CD4-positive, alpha-beta T cell (primary cell): Measurements from ENCODE around the gene CABYR. TPM values are rescaled to one million over a fixed set of nuclear protein-coding genes. Genes with fewer than 3 reads are reported as not detected.

ENCODE experiments used
- ATAC-seq: fragments of 200-7000 bp; cut with Tn5 transposase; one replicate; pipeline ENCODE4 v1.10.0; 2022; ENCODE audit warnings: mild to moderate bottlenecking; ENCODE audit not compliant: poor library complexity
- CTCF ChIA-PET: fragments of 350-600 bp; sonication (Branson Sonifier 250); formaldehyde crosslinking; loops from one replicate; lab custom pipeline; 2021; ENCODE audit warnings: antibody characterized with exemption, inconsistent platforms; lab: Charles Lee
- POLR2A ChIA-PET: fragments of 350-600 bp; sonication (Branson Sonifier 250); formaldehyde crosslinking; loops from one replicate; lab custom pipeline; 2021; ENCODE audit warnings: antibody characterized with exemption, inconsistent platforms; lab: Charles Lee
- DNase-seq, 14 experiments: peaks; one replicate each; pipeline ENCODE4 v3.0.0-alpha.2; 2013 to 2020; ENCODE audit warnings: mixed read lengths in 2 of 14
- H3K27ac ChIP-seq, 2 donors: one replicate each; pipeline versions ENCODE4 v1.5.1 to v1.7.0; 2013; ENCODE audit warnings: low read length in 2 of 2, low read depth in 1 of 2, mild to moderate bottlenecking in 1 of 2
- H3K27me3 ChIP-seq, 2 experiments: 1 replicate in 1 of 2; 2 replicates in 1 of 2; pipeline versions ENCODE4 v1.6.1 to v1.7.0; 2013; ENCODE audit warnings: low read length in 2 of 2, control low read depth in 1 of 2, mild to moderate bottlenecking in 1 of 2, moderate library complexity in 1 of 2; ENCODE audit not compliant: insufficient read depth in 2 of 2, control insufficient read depth in 1 of 2
- H3K36me3 ChIP-seq: one replicate; pipeline ENCODE4 v1.6.1; 2013; ENCODE audit warnings: low read length, control low read depth; ENCODE audit not compliant: insufficient read depth
- H3K4me1 ChIP-seq: one replicate; pipeline ENCODE4 v1.6.1; 2013; ENCODE audit warnings: low read length, control low read depth; ENCODE audit not compliant: insufficient read depth
- H3K4me3 ChIP-seq: one replicate; pipeline ENCODE4 v1.5.1; 2013; ENCODE audit warnings: mild to moderate bottlenecking, low read length, moderate library complexity
- H3K9me3 ChIP-seq, 2 experiments: 1 replicate in 1 of 2; 2 replicates in 1 of 2; pipeline versions ENCODE4 v1.6.1 to v1.7.0; 2013; ENCODE audit warnings: low read length in 2 of 2, mild to moderate bottlenecking in 2 of 2, control low read depth in 1 of 2, moderate library complexity in 1 of 2; ENCODE audit not compliant: control insufficient read depth in 1 of 2, insufficient read depth in 1 of 2
- H3K27ac Mint-ChIP-seq: one replicate; pipeline ENCODE4 v1.8.0; 2020; ENCODE audit warnings: mixed read lengths
- H3K27me3 Mint-ChIP-seq: one replicate; pipeline ENCODE4 v1.8.0; 2021; ENCODE audit warnings: mixed read lengths
- H3K36me3 Mint-ChIP-seq: one replicate; pipeline ENCODE4 v1.8.0; 2021; ENCODE audit warnings: low read depth, mixed read lengths
- H3K4me1 Mint-ChIP-seq: one replicate; pipeline ENCODE4 v1.8.0; 2021; ENCODE audit warnings: low read depth, mixed read lengths
- H3K4me3 Mint-ChIP-seq: one replicate; pipeline ENCODE4 v1.8.0; 2020; ENCODE audit warnings: mild to moderate bottlenecking, mixed read lengths
- H3K9me3 Mint-ChIP-seq: one replicate; pipeline ENCODE4 v1.8.0; 2020; ENCODE audit warnings: mixed read lengths
- intact Hi-C, 2 experiments: fragments of 100-400 bp; cut with DNase I in 1 of 2; cut with micrococcal nuclease in 1 of 2; formaldehyde crosslinking; loops; one replicate each; pipeline versions ENCODE4 v1.15.1 to v1.9.0; 2023 to 2025; cut with DNase I, micrococcal nuclease
- total RNA-seq, 174 experiments: library from RNA in 2 of 174; stranded (reverse) in 2 of 174; gene quantifications; one replicate each; pipeline ENCODE4 v1.2.3 and lab custom pipeline; 2021 to 2026
- TF ChIP-seq, protein P1 (sequence below): fragments of 200-600 bp; IDR thresholded peaks from one replicate; pipeline ENCODE4 v1.8.0; 2022; ENCODE audit warnings: antibody characterized with exemption, mild to moderate bottlenecking

Gene CABYR
- total RNA-seq, 2 experiments from 2014 or later = 0.75 to 0.85 TPM

DNA sequence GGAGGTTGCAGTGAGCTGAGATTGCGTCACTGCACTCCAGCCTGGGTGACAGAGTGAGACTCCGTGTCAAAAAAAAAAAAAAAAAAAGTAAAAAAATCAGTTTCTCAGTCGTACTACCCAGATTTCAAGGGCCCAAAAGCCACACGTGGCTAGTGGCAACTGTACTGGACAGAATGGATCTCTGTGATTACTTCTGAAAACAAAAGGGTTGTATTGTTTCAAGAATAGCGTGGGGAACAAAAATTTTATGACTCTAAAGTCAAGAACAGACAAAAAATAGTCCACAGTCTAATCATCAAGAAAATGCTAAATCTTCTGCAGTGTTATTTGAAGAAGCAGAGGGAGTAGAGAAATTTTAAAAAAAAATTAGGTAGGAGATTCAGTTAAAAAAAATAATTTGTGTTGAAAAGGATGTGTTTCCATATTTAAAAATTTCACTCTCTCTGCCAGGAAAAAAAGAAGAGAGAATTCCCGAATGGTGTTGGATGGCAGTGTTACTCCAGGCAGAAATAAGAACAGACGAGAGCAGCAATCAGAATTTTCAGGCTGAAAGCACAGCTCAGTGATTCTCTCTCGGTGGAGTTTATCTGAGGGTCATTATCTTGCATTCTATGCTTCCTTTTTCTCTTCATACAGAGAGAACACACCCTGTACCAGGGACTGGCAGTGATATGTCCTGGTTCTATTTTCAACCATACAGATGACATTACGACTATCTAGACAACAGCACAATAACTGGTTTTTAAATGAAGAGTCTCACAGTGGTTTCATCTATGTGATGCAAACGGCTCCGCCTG lies 61.8 kb downstream of the CABYR start:
- no peaks in the 10 kb centered on the region for H3K36me3 ChIP-seq
- ChIA-PET POLR2A (no interaction called here), CTCF (no interaction called here)
- no peak overlapping the region for H3K4me3 ChIP-seq
- no peaks in the 10 kb centered on the region for H3K9me3 Mint-ChIP-seq
- H3K9me3 ChIP-seq = no peaks in the 10 kb centered on the region
- H3K4me1 Mint-ChIP-seq = no peaks in the 10 kb centered on the region
- no peaks in the 10 kb centered on the region for H3K4me1 ChIP-seq
- no peaks in the 10 kb centered on the region for H3K27me3 ChIP-seq
- TF ChIP-seq, protein P1, sequence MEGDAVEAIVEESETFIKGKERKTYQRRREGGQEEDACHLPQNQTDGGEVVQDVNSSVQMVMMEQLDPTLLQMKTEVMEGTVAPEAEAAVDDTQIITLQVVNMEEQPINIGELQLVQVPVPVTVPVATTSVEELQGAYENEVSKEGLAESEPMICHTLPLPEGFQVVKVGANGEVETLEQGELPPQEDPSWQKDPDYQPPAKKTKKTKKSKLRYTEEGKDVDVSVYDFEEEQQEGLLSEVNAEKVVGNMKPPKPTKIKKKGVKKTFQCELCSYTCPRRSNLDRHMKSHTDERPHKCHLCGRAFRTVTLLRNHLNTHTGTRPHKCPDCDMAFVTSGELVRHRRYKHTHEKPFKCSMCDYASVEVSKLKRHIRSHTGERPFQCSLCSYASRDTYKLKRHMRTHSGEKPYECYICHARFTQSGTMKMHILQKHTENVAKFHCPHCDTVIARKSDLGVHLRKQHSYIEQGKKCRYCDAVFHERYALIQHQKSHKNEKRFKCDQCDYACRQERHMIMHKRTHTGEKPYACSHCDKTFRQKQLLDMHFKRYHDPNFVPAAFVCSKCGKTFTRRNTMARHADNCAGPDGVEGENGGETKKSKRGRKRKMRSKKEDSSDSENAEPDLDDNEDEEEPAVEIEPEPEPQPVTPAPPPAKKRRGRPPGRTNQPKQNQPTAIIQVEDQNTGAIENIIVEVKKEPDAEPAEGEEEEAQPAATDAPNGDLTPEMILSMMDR = no peak
- ATAC-seq = no peak
- H3K27ac ChIP-seq = no peak overlapping the region
- intact Hi-C loops = no loop called here
- H3K36me3 Mint-ChIP-seq = no peaks in the 10 kb centered on the region
- no peak for DNase-seq
- no peak overlapping the region for H3K4me3 Mint-ChIP-seq
- H3K27me3 Mint-ChIP-seq = no peaks in the 10 kb centered on the region
- H3K27ac Mint-ChIP-seq = no peak overlapping the region

DNA sequence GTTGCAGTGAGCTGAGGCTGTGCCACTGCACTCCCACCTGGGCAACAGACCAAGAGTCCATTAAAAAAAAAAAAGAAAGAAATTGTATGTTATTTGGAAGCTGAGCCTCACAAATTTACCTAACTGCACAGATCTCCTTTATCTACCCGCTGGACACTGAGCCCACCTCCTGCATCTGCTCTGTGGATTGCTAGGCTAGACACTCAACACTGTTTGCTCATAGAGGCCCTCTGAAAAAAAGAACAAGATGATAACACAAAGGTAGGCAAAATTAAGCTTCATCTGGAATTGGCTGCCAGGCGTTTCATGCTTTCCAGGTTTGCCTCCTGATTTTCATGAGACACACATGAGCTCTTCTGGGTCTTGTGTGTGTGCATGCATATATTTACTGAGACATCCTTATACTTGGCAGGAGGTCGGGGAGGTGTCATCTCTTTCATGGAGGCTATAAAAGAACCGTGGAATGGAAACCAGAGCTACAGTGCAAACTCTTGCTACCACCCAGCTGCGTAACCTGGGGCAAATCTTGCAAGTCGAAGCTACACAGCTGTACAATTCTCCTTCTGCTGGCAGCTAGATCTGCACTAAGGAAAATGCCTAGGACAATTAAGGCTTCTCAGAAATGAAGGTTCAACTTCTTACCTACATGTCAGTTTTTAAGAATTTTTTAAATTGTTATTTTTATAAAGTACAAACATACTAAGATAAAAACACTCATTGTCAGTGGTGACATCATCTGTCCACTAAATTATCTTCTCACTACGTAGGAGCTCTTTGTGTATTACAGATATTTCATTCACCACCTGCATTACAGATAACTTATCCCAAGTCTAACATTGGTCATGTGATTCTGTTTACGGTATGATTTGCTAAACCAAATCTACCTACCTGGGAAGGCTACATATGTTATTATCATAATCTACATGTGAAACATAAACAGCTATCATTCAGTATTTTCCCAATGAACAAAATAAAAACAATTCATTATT lies 63.1 kb downstream of the CABYR start:
- Histone ChIP-seq H3K9me3 (no peaks in the 10 kb centered on the region), H3K36me3 (no peaks in the 10 kb centered on the region), H3K4me3 (no peak overlapping the region), H3K4me1 (no peaks in the 10 kb centered on the region), H3K27me3 (no peaks in the 10 kb centered on the region), H3K27ac (no peak overlapping the region)
- ATAC-seq (no peak), DNase-seq (no peak)
- H3K27me3 Mint-ChIP-seq = no peaks in the 10 kb centered on the region
- no peaks in the 10 kb centered on the region for H3K4me1 Mint-ChIP-seq
- ChIA-PET CTCF (no interaction called here), POLR2A (no interaction called here)
- no peak overlapping the region for H3K27ac Mint-ChIP-seq
- H3K36me3 Mint-ChIP-seq = no peaks in the 10 kb centered on the region
- TF ChIP-seq, protein P1 = no peak
- H3K4me3 Mint-ChIP-seq = no peak overlapping the region
- intact Hi-C loops = no loop called here
- no peaks in the 10 kb centered on the region for H3K9me3 Mint-ChIP-seq

GRCh38 chr18:24204904-24205303 lies 66.0 kb downstream of the CABYR start:
- TF ChIP-seq, protein P1 = no peak
- DNase-seq = no peak
- H3K27ac Mint-ChIP-seq = no peak overlapping the region
- H3K27me3 ChIP-seq = no peaks in the 10 kb centered on the region
- POLR2A ChIA-PET = no interaction called here
- no peaks in the 10 kb centered on the region for H3K27me3 Mint-ChIP-seq
- H3K36me3 ChIP-seq = no peaks in the 10 kb centered on the region
- ATAC-seq = no peak
- H3K4me3 ChIP-seq = no peak overlapping the region
- H3K4me1 ChIP-seq = no peaks in the 10 kb centered on the region
- intact Hi-C loops = no loop called here
- no peaks in the 10 kb centered on the region for H3K36me3 Mint-ChIP-seq
- H3K4me1 Mint-ChIP-seq = no peaks in the 10 kb centered on the region
- no peaks in the 10 kb centered on the region for H3K9me3 ChIP-seq
- CTCF ChIA-PET = interaction anchor here (0.6 kb wide), 1 partner anchor 51 kb away, joined by 3 read pairs; no protein-coding TSS in a partner anchor
- no peak overlapping the region for H3K4me3 Mint-ChIP-seq
- no peak overlapping the region for H3K27ac ChIP-seq
- H3K9me3 Mint-ChIP-seq = no peaks in the 10 kb centered on the region
